ENCODE measurements around the gene PRR7. TPM values are rescaled to one million over a fixed set of nuclear protein-coding genes. Genes with fewer than 3 reads are reported as not detected.

Gene PRR7
- total RNA-seq, 1 experiment from 2014 or later: 55.4 TPM

GRCh38 chr5:177423671-177424070 lies 22.9 kb upstream of the PRR7 start:
- no peak for DNase-seq (ENCODE audit: low read depth)

- no peak for DNase-seq (ENCODE audit: low read depth)
These were observed 21.3 kb upstream of the PRR7 start for GRCh38 chr5:177425196-177425800.

GRCh38 chr5:177425801-177426565 lies 20.6 kb upstream of the PRR7 start:
- peak; percentile 100 for DNase-seq (ENCODE audit: low read depth)

- DNase-seq (ENCODE audit: low read depth): peak; percentile 35
These were observed 19.9 kb upstream of the PRR7 start, which contains the start of gene GRK6 for GRCh38 chr5:177426566-177427210. TSS of gene GRK6 (plus strand) at chr5:177426676. CDS start at chr5:177426846, 170 bp downstream.

GRCh38 chr5:177427211-177427822 lies 19.3 kb upstream of the PRR7 start:
- no peak for DNase-seq (ENCODE audit: low read depth)

GRCh38 chr5:177427919-177428573 lies 18.6 kb upstream of the PRR7 start:
- no peak for DNase-seq (ENCODE audit: low read depth)

- DNase-seq (ENCODE audit: low read depth): no peak
These were observed 17.9 kb upstream of the PRR7 start for GRCh38 chr5:177428574-177429217.

GRCh38 chr5:177429248-177430040 lies 17.2 kb upstream of the PRR7 start:
- DNase-seq (ENCODE audit: low read depth): no peak

- DNase-seq (ENCODE audit: low read depth): no peak
These were observed 16.3 kb upstream of the PRR7 start for GRCh38 chr5:177430140-177430951.

- DNase-seq (ENCODE audit: low read depth): no peak
These were observed 15.7 kb upstream of the PRR7 start for GRCh38 chr5:177430972-177431316.

- no peak for DNase-seq (ENCODE audit: low read depth)
These were observed 15.1 kb upstream of the PRR7 start for GRCh38 chr5:177431317-177432142.

GRCh38 chr5:177432143-177432838 lies 14.3 kb upstream of the PRR7 start:
- no peak for DNase-seq (ENCODE audit: low read depth)

GRCh38 chr5:177432839-177433657 lies 13.6 kb upstream of the PRR7 start:
- DNase-seq (ENCODE audit: low read depth): no peak

- no peak for DNase-seq (ENCODE audit: low read depth)
These were observed 12.9 kb upstream of the PRR7 start for GRCh38 chr5:177433658-177434217.

GRCh38 chr5:177434437-177434836 lies 12.2 kb upstream of the PRR7 start:
- no peak for DNase-seq (ENCODE audit: low read depth)

- DNase-seq (ENCODE audit: low read depth): no peak
These were observed 11.5 kb upstream of the PRR7 start for GRCh38 chr5:177434942-177435738.
